GM18907 (cell line): Measurements from ENCODE around the gene PLB1.

Experiments
- ATAC-seq: cut with Tn5 transposase; IDR thresholded peaks from one replicate; pipeline ENCODE4 v1.9.1; 2021; ENCODE audit warnings: mild to moderate bottlenecking, moderate library complexity; ENCODE audit not compliant: unreplicated experiment

PLB1 gene, protein sequence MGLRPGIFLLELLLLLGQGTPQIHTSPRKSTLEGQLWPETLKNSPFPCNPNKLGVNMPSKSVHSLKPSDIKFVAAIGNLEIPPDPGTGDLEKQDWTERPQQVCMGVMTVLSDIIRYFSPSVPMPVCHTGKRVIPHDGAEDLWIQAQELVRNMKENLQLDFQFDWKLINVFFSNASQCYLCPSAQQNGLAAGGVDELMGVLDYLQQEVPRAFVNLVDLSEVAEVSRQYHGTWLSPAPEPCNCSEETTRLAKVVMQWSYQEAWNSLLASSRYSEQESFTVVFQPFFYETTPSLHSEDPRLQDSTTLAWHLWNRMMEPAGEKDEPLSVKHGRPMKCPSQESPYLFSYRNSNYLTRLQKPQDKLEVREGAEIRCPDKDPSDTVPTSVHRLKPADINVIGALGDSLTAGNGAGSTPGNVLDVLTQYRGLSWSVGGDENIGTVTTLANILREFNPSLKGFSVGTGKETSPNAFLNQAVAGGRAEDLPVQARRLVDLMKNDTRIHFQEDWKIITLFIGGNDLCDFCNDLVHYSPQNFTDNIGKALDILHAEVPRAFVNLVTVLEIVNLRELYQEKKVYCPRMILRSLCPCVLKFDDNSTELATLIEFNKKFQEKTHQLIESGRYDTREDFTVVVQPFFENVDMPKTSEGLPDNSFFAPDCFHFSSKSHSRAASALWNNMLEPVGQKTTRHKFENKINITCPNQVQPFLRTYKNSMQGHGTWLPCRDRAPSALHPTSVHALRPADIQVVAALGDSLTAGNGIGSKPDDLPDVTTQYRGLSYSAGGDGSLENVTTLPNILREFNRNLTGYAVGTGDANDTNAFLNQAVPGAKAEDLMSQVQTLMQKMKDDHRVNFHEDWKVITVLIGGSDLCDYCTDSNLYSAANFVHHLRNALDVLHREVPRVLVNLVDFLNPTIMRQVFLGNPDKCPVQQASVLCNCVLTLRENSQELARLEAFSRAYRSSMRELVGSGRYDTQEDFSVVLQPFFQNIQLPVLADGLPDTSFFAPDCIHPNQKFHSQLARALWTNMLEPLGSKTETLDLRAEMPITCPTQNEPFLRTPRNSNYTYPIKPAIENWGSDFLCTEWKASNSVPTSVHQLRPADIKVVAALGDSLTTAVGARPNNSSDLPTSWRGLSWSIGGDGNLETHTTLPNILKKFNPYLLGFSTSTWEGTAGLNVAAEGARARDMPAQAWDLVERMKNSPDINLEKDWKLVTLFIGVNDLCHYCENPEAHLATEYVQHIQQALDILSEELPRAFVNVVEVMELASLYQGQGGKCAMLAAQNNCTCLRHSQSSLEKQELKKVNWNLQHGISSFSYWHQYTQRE (N-terminal part only)

DNA sequence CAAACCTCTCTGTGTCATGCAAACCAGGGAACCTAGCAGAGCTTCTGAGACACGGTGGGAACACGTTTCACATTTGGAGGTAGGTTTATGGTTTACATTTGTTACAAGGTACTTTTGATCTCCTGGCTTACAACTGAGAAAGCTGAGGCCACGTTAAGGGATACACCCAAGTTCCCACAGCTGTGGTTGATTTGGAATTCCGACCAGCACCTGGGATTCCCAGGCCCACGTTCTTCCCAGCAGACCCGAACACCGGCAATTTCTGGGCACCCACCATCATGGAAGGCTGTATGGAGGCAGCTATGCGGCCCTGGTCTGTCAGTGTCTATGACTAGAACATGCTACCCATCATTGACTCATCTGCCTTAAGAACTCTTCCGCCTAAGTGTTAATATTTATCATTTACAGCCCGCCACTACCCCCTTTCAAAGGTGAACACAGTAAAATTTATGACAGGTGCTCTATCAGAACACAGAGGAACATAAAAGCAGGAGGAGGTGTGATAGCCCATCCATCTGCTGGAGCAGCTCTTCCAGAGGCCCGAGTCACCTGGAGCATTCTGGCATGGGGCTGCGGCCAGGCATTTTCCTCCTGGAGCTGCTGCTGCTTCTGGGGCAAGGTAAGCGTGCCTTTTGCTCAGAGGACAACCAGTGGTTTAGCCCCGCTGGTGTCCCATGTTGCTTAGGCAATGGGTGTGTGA is at the start of gene PLB1:
Gene PLB1 (plus strand): TSS at position 510 of the 700 bp plus-strand sequence. CDS start 55 bp downstream, at position 565.
- ATAC-seq: no peak

DNA sequence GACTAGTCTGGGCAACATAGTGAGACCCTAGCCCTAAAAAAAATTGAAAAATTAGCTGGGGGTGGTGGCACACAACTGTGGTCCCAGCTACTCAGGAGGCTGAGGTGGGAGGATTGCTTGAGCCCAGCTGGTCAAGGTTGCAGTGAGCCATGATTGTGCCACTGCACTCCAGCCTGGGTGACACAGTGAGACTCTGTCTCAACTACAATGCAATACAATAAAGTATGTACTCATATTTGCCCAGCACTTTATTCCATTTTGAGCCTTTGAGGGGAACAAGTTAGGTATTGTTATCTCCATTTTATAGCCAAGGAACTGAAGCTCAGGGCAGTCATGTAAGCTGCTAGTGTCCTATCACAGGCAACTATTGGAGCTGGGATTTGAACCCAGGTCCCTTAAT is 49.3 kb upstream of the PLB1 start:
- ATAC-seq: no peak

DNA sequence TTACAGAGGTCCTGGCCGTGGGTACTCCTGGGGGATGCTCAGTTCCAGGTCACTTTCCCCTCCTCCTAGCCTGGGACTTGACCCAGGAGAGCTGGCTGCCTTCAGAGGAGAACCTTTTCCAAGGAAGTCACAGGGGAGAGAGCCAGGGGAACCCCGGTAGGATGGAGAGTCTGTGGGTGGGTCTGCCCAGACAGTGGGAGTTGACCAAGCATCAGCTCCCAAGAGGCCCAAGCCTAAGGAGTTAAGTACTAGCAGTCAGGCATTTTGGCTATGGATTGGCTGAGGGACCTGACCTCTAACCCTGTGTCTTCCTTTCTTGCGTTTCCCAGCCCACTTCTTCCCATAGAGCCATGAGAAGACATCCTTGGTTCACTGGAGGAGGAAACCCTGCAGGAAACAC is 48.8 kb upstream of the PLB1 start:
- no peak for ATAC-seq

DNA sequence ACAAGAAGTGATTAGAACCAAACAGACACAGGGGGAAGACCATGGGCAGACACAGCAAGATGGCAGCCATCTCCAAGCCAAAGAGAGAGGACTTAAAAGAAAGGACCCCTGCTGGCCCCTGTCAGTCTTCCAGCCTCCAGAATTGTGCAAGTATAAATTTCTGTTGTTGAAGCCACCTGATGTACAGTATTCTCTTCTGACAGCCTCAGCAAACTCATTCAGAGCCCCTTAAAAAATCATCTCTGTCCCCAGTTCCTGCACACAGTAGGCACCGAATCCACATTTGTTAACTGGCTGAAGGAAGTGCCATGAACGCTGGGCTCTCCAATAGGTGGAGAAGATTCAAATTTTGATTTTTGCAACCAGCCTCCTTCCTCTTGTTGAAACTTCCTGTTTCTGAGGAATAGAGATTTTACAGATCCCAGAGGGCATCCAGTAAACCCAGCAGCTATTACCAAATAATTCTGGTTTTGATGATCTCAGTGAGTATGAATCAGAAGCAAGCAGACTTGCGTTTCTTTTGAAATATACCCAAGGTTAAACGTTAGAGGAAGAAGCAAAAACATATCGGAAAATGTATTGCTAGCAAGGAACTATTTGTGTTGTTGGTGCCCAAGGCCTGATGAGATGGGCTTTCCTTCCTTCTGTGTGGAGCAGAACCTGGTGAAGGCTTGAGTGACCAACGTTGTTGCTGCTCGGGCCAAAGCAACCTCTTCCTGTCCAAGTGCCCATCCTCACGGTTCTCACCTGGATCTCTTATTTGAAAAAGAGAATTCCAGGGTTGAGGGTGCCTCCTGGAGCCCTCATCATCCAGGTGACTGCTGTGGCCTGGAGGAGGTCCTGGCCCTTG is 47.7 kb upstream of the PLB1 start:
- no peak for ATAC-seq

DNA sequence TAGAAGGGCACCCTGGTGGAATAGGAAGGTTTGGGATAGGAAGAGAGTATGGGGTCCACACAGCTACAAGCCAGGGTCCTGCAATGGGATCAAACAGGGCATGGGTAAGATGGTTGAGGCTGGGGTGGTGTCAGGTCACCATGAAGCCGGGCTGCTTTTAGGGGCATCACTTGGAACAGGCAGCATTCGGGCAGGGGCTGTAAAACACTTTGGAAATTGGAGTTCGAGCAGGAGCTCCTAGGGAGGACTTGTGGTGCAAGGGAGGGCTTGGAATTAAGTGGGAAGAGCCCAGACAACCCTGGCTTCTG is 47.1 kb upstream of the PLB1 start:
- no peak for ATAC-seq

DNA sequence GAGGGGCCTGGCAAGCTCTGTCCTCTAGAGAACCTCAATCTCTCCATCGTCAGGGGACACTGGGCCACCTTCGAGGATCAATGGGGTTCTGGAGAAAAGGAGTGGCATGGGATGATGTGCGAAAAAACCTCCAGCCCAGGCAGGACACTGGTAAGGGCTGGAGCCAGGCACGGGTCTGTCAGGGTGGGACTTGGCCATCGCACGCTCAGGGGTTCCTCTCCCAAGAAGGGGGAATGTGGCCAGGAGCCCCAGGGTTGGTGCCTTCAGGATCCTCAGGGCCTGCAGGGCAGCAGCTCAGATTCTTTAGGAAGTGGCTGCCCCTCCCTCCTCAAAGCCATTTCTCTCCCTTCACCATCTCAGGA is 46.8 kb upstream of the PLB1 start:
- no peak for ATAC-seq

DNA sequence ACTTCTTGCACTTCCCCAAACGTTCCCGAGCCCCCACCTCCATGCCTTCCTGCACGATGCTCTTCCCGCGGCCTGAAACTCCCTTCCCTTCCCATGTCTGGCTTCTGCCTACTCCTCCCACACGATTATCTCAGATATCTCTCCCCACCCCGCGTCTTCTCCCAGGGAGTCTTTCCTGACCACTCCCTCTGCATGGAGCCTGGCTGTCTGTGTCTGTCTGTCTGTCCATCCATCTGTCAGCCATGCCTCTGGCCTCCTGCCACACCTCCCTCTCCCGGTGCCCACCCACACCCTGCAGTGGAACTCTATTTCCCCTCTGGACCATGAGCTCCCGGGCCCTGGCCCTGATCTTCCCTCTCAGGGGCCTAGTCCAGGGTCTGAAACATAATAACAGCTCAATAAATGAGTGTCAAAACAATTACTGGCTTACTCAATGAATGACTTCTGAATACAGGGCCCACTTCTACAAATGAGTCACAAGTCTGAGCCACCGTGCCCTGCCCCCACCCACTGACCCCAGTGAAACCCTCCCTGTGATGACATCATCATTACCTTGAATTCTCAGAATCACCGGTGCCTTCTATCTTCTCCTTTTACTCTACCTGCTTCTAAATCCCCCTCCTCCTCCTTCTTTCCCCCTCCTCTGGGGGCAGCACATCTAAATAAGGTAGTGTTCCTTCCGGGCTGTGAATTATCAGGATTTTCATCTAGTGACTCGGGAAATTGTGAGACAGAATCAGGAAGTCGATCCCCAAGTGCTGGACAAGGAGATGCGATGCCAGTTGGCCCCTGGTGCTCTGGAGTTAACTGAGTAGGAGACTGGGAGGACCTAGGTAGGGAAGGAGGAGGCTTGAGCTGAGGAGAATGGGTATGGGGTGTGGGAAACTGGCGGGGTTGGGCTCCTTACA is 46.1 kb upstream of the PLB1 start:
- ATAC-seq: no peak

DNA sequence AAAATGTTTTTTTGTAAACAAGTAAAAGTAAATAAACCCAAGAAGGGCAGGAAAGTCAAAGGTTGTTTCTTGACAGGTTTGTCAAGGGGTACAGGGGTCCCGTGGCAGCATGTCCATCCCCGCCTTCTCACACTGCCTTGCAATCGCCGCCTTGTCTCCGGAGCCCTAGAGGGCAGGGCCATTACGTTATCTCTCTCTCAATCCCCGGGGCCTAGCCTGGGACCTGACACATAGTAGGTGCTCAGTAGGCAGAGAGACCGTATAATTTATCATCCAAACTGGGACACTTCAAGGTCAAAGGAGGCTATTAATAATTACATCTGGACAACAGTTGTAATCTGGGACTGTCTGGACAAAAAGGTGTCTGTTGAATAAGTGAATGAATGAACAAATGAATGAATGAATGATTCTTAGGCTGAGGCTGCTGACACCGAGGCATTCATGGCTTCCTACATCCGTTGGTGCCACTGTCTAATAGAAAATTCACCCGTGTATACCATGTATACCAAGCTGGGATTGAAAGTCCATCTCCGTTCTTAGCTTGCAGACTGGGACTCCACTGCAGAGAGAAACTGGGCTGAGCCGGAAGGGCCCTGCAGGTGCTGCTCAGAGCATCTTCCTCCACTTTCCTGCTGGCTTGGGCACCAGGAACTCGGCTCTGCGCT is 44.8 kb upstream of the PLB1 start:
- no peak for ATAC-seq

DNA sequence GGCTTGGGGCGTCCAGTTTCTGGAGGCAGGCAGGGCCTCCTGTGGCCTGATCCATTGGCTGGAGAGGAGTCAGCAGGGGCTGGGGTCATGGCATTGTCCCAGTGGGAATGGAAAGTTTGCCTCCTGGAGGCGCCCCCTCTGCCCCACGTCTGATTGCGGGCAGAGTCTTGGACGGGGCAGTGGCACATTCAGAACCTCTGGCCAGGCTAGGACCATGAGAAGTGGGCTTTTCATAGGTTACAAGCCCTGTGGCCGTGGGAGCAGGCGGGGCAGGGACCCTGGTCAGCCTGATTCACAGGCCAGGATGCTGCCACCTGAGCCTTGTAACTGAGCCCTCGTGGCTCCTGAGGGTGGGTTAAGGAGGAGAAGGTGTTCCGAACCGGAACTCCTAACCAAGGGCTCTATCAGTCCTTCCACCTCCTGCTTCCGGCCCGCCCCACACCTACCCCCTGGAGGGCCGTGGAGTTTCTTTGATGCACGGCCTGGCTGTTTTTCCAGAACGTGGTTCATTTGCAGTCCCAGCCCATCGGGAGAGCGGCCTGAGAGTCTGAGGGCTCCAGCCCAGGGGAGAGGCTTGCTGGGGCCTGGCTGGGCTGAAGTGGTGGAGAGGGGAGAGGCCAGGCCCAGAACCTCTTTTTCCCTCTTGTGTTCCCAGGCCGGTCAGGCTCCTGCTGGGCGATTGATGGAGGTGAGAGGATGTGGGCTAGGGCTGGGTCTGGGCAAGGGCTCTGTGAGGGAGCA is 43.9 kb upstream of the PLB1 start:
- ATAC-seq: no peak

DNA sequence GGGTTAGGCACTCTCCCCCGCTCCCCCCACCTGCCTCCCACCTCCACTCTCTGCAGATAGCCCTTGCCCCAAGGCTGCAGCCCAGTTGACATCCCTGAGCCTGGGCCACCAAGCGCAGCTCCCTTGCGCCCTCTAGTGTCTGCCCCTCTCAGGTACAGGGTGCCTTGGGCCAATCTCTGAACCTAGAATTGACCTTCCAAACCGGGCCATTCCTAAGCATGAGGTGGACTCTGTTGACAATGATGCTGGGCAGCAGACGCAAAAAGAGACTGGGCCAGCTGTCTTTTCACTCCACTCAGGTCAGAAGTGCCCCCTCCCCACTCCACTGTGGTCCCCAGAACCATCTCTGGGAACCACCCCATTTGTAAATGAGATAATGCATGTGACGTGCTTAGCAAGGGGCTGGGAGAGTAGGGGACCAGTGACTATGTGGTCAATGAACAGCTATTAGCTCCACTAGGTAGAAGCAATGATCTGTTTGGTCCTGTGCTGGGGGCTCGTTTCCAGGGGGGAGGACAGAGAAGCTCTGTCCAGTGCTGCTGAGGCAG is 43.3 kb upstream of the PLB1 start:
- no peak for ATAC-seq

DNA sequence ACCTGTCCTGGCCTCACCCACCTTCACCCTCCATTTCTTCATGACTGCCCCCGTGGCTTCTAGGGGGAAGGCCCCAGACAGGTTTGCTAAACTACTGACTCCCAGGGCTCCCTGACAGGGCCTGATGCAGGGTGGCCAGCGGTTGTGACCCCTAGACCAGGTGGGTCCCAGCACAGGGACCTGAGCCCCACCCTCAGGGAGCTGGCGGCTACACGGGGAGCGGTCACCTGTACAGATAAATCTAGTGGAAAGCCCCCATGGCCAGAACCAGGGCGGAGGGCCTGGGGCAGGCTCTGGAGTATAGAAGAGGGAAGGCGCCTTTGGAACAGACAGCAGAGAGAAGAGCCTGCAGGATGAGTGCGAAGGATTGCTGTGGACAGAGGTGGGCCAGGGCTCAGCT is 42.5 kb upstream of the PLB1 start:
- ATAC-seq: no peak

DNA sequence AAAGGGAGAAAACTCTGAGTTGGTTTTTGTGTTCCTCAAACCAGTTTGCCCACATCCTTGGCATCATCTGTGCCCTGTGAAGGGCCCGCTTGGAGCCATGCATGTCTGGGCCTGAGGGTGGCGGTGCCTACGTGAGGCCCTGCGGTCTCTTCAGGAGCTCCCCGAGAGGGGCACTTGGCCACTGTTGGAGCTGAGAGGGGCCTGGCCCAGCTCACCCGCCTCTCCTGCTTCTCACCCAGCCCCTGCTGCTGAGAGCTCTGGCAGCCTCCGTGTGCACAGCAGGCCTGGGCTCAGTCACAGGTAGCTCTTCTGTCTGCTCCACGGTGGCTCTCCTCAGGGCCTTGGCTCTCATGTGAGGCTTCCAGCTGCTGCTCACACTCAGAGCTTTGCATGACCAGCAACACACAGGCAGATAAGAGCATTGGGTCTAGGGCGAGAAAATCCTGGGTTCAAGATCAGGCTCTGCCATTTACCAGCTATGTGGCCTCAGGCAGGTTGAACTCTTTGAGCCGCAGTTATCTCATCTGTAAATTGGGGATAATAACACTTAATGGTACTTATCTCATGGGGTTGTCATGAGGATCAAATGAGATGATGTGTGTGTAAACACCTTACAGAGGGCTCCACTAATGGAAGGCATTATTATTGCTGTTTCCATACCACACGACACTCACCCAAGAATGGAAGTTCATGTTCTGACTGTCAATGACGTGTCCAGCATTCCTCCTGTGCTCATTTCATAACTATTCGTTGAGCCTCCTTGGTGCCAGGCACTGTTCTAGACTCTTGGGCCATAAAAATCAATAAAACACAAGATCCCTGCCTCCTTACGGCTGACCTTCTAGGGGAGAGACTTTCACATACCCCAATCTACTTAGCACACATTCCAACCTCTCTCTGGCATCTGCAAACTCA is 41.6 kb upstream of the PLB1 start:
- no peak for ATAC-seq

DNA sequence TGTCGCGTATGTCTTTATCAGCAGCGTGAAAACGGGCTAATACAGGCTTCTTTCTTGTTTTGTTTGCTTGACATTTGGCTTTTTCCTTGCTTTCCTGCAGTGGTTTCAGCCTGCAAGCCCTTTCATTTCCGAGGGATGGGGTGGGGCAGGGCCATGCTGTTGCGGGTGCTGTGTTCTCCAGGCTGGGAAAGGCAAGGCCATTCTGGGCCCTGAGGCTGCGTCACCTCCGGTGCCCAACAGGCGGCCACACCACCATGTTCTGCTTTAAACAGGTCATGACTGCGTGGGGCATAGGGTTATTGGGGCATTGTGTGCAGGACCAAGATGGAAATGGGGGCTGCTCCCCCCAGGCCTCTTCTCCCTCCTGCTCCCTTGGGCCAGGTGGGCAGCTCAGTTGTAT is 38.6 kb upstream of the PLB1 start:
- no peak for ATAC-seq

DNA sequence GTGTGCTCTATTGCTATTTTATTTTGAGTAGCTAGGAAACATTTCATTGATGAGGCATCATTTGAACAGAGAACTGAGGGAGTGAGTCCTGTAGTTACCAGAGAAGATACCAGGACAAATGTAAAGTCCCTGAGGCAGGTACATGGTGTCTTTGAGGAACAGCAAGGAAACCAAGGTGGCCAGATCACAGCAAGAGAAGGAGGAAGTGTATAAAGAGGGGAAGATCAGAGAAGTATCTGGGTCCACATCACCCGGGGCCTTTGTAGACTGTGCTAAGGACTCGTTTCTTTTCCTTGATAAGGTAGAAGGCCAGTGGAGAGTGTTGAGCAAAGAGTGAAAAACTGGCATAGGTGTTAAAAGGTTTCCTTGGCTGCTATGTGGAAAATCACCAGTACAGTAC is 34.8 kb upstream of the PLB1 start:
- ATAC-seq: no peak

DNA sequence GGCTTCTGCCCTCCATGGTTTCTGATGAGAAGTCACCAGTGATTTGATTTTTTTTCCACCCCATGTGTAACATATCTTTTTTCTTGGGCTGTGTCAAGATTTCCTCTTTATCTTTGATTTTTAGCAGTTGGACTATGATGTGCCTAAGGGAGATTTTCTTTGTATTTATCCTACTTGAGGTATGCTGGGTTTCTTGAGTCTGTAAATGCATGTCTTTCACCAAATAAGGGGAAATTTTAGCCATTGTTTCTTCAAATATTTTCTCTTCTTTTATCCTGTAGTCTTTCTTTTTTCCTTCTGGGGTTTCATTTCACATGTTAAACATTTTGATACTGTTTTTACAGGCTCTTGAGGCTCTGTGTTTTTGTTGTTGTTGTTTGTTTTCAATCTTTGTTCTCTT is 33.7 kb upstream of the PLB1 start:
- ATAC-seq: no peak

DNA sequence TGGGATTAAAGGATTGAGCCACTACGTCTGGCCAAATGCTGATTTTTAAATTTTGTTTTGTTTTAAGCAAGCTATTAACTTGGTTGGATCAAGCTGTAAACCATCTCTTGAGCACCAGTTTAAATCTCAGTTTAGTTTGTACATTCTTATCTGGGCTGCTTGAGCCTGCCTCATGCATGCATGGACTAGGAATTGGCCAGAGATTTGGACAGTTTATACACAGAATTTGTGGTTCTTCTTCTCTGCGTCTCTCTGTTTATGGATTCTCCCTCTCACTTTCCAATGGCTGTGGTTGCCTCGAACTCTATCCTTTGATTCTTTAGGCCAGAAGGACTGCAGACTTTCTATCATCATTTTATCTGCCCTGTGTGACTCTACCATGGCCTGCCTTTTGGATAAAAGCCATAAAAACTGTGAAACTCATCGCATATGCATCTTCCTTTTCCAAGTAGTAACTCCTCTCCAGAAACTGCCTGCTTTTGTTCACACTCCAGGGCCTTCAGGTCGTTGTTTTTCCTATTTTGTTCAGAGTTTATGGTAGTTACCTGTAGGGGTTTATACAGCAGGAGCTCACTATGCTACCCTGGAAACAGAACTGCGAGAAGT is 32.5 kb upstream of the PLB1 start:
- ATAC-seq: no peak
